GM12878 (cell line): ENCODE data around the gene FGR. TPM values are rescaled to one million over a fixed set of nuclear protein-coding genes. Genes with fewer than 3 reads are reported as not detected.

Experiments used
- ATAC-seq: fragments of 200-7000 bp; cut with Tn5 transposase; 3 replicates; pipeline ENCODE4 v1.9.1; 2020; ENCODE audit warnings: mild to moderate bottlenecking, moderate library complexity
- BruUV-seq: library from RNA; stranded (reverse); fragments of 400-500 nt; replicated peaks from 2 replicates; lab custom pipeline; 2021; lab: Mats Ljungman, UMichigan
- CTCF ChIA-PET: fragments of 300-600 bp; sonication (Branson Sonifier 250); formaldehyde crosslinking; extraction: SDS; loops from one replicate; lab custom pipeline; 2021; ENCODE audit warnings: inconsistent platforms; lab: Yijun Ruan, JAX
- POLR2A ChIA-PET: fragments of 350-600 bp; formaldehyde crosslinking; extraction: SDS; loops from one replicate; lab custom pipeline; 2021; ENCODE audit warnings: inconsistent platforms; lab: Charles Lee
- RAD21 ChIA-PET: fragments of 300-600 bp; sonication (Branson Sonifier 250); formaldehyde crosslinking; loops from one replicate; lab custom pipeline; 2023; ENCODE audit warnings: antibody characterized with exemption; ENCODE audit not compliant: unreplicated experiment; lab: Charles Lee
- SMC1A ChIA-PET: fragments of 300-600 bp; sonication (Branson Sonifier 250); formaldehyde crosslinking; loops from one replicate; lab custom pipeline; 2023; ENCODE audit not compliant: unreplicated experiment, uncharacterized antibody; lab: Charles Lee
- DNase-seq: peaks from one replicate; pipeline ENCODE4 v3.0.0-alpha.2; 2011; ENCODE audit warnings: low read depth, low spot score
- FAIRE-seq: peaks from 3 replicates; lab custom pipeline; 2011; peaks lifted over from hg19 to GRCh38; lab: Jason Lieb, UNC
- H2AFZ ChIP-seq: 2 replicates; pipeline ENCODE4 v1.6.0; 2011; ENCODE audit warnings: low read depth, low read length, control low read depth; ENCODE audit not compliant: control insufficient read depth
- H3K27ac ChIP-seq: 2 replicates; pipeline ENCODE4 v1.5.1; 2011; ENCODE audit warnings: control low read depth; ENCODE audit not compliant: control insufficient read depth, insufficient read depth
- H3K27me3 ChIP-seq, 2 experiments: replicated peaks in 1 of 2; 2 replicates each; pipeline versions ENCODE4 v1.6.0 to v1.6.1; 2011; ENCODE audit warnings: low read length in 1 of 2; ENCODE audit not compliant: control insufficient read depth in 2 of 2, insufficient read depth in 2 of 2
- H3K36me3 ChIP-seq, 2 experiments: 2 replicates each; pipeline ENCODE4 v1.5.1; 2011; ENCODE audit warnings: low read length in 1 of 2; ENCODE audit not compliant: control insufficient read depth in 2 of 2, insufficient read depth in 2 of 2
- H3K4me1 ChIP-seq: 2 replicates; pipeline ENCODE4 v1.6.1; 2011; ENCODE audit warnings: mild to moderate bottlenecking, low read length, moderate library complexity, mixed read lengths; ENCODE audit not compliant: control insufficient read depth, insufficient read depth
- H3K4me2 ChIP-seq: 2 replicates; pipeline ENCODE4 v1.6.0; 2011; ENCODE audit warnings: control low read depth; ENCODE audit not compliant: control insufficient read depth, insufficient read depth
- H3K4me3 ChIP-seq: fragments of 200-600 bp; sonication (generic); 2 replicates; pipeline ENCODE4 v1.5.1; 2016
- H3K79me2 ChIP-seq: 2 replicates; pipeline ENCODE4 v1.6.0; 2011; ENCODE audit warnings: low read length; ENCODE audit not compliant: control insufficient read depth, insufficient read depth
- H3K9ac ChIP-seq: 2 replicates; pipeline ENCODE4 v1.8.0; 2011; ENCODE audit warnings: low read length, control low read depth, mixed read lengths; ENCODE audit not compliant: control insufficient read depth, insufficient read depth
- H3K9me3 ChIP-seq: replicated peaks from 3 replicates; pipeline ENCODE4 v1.5.1; 2011; ENCODE audit warnings: mild to moderate bottlenecking, low read length; ENCODE audit not compliant: control insufficient read depth, insufficient read depth
- H4K20me1 ChIP-seq: 2 replicates; pipeline ENCODE4 v1.6.0; 2011; ENCODE audit not compliant: control insufficient read depth, insufficient read depth
- BCLAF1 ChIP-seq: fragments of 450-650 bp; IDR thresholded peaks from 2 replicates; pipeline ENCODE4 v1.6.1; 2017; ENCODE audit warnings: antibody characterized with exemption, mild to moderate bottlenecking, moderate library complexity
- CEBPB ChIP-seq, 2 experiments: fragments of 150-350 bp in 1 of 2; IDR thresholded peaks; 2 replicates each; pipeline ENCODE4 v1.6.1; 2012 to 2014; ENCODE audit warnings: low read depth in 2 of 2, low read length in 2 of 2, borderline replicate concordance in 1 of 2, inconsistent platforms in 1 of 2
- CTCF ChIP-seq, 3 experiments: IDR thresholded peaks in 2 of 3; conservative IDR thresholded peaks in 1 of 3; 2 replicates each; pipeline ENCODE4 v1.5.1; 2011; ENCODE audit warnings: low read depth in 3 of 3, low read length in 3 of 3, mild to moderate bottlenecking in 3 of 3, control low read depth in 2 of 3, moderate library complexity in 2 of 3, inconsistent platforms in 1 of 3, mixed read lengths in 1 of 3; ENCODE audit not compliant: control insufficient read depth in 2 of 3, insufficient read depth in 1 of 3; ENCODE audit errors: extremely low read depth in 1 of 3
- PAX8 ChIP-seq: fragments of 450-650 bp; IDR thresholded peaks from 2 replicates; pipeline ENCODE4 v1.6.1; 2017; ENCODE audit warnings: mild to moderate bottlenecking, moderate library complexity
- POLR2A ChIP-seq: IDR thresholded peaks from 2 replicates; pipeline ENCODE4 v1.6.1; 2011; ENCODE audit warnings: low read depth, mild to moderate bottlenecking, low read length
- RAD21 ChIP-seq: IDR thresholded peaks from 2 replicates; pipeline ENCODE4 v1.6.1; 2011; ENCODE audit warnings: mild to moderate bottlenecking, low read depth, low read length, moderate library complexity; ENCODE audit not compliant: insufficient read depth
- ZNF622 ChIP-seq: fragments of 450-650 bp; IDR thresholded peaks from 2 replicates; pipeline ENCODE4 v1.6.1; 2017; ENCODE audit warnings: mild to moderate bottlenecking, inconsistent platforms
- WGBS: methylation state at CpG from one replicate; pipeline ENCODE4 v1.1.6; 2016; ENCODE audit warnings: low lambda C conversion rate; ENCODE audit not compliant: insufficient replicate concordance, insufficient coverage; ENCODE audit errors: missing lambda C conversion rate; 5-methylcytosine and 5-hydroxymethylcytosine counted together
- in situ Hi-C: fragments of 300-500 bp; cut with MboI; formaldehyde crosslinking; loops from 9 replicates; pipeline ENCODE4 v1.14.3; 2018; ENCODE audit warnings: mixed read lengths
- intact Hi-C: fragments of 100-400 bp; cut with micrococcal nuclease; formaldehyde crosslinking; loops from one replicate; pipeline ENCODE4 v1.14.2; 2022; ENCODE audit not compliant: unreplicated experiment
- polyA plus RNA-seq, 11 experiments: library from polyadenylated mRNA; depleted of rRNA in 4 of 11; unstranded in 6 of 11; stranded (reverse) in 5 of 11; fragments of >200 nt; fragmentation: Nextera tagmentation in 4 of 11; fragmentation: Illumina TruSeq in 1 of 11; extraction: Ambion mirVana in 4 of 11; extraction: Trizol in 1 of 11; gene quantifications; 1 replicate in 1 of 11; 2 replicates in 10 of 11; pipeline versions ENCODE4 v1.2.1 to v1.2.3, GENCODE V29; 2011 to 2016; ENCODE audit warnings: inconsistent platforms in 2 of 11, missing spikeins in 2 of 11, low read depth in 1 of 11
- total RNA-seq, 4 experiments: library from RNA; depleted of rRNA in 3 of 4; stranded (reverse); fragments of >200 nt in 3 of 4; fragmentation: Illumina TruSeq in 1 of 4; extraction: Trizol in 1 of 4; gene quantifications; 2 replicates each; pipeline versions ENCODE4 v1.2.1 to v1.2.3, GENCODE V29; 2013 to 2021

The FGR gene
- total and polyA plus RNA-seq, 10 of the 15 experiments (the other 5 are each of a cell fraction or from before 2014, with no cell fraction given), result 10.9 to 193 (median 74.7) TPM

GRCh38 chr1:27616441-27616840 is 18.5 kb downstream of the FGR start:
- ChIA-PET SMC1A (interaction anchor here (0.7 to 10.2 kb wide), 5 partner anchors 9 to 46 kb away, joined by 3 to 88 read pairs (median 9); no protein-coding TSS in a partner anchor), CTCF (interaction anchor here (0.7 to 5.9 kb wide), 6 partner anchors 9 to 46 kb away, joined by 3 to 40 read pairs (median 10); no protein-coding TSS in a partner anchor), RAD21 (interaction anchor here (1.1 to 4.6 kb wide), 5 partner anchors 9 to 46 kb away, joined by 3 to 43 read pairs (median 9); no protein-coding TSS in a partner anchor), POLR2A (interaction anchor here (0.6 to 1.5 kb wide), 3 partner anchors 14 to 46 kb away, joined by 3 to 5 read pairs (median 4); no protein-coding TSS in a partner anchor)
- no peak overlapping the region for H2AFZ ChIP-seq
- in situ Hi-C loops, result no loop called here
- H3K27me3 ChIP-seq, result no peaks in the 10 kb centered on the region
- no peak overlapping the region for H3K27ac ChIP-seq
- H3K9me3 ChIP-seq, result no peaks in the 10 kb centered on the region
- no peak for ATAC-seq
- H3K9ac ChIP-seq, result no peak overlapping the region
- FAIRE-seq, result no peak
- peaks cover 3% of the 10 kb centered on the region; the same call in 1 of the 2 replicates for H3K79me2 ChIP-seq
- H3K36me3 ChIP-seq, result peaks cover 31 to 40% of the 10 kb centered on the region in 2 experiments; a peak in 3 of 4 replicates
- TF ChIP-seq RAD21 (peak; percentile 10; the same call in 1 of the 2 replicates), PAX8 (no peak), BCLAF1 (no peak), CTCF (IDR thresholded peaks at IDR 0.05 in 2 of 3, conservative IDR thresholded peaks at IDR 0.05 in 1 of 3; ENCODE audit: control insufficient read depth in 2 of 3, extremely low read depth in 1 of 3, insufficient read depth in 1 of 3, low read depth in 3 of 3, low read length in 3 of 3) (peak; percentile 23 to 31 (median 29); a peak in 4 of 6 replicates), CEBPB (IDR thresholded peaks at IDR 0.05; ENCODE audit: borderline replicate concordance in 1 of 2, low read depth in 2 of 2, low read length in 2 of 2) (no peak), POLR2A (peak; percentile 38; the same call in 1 of the 2 replicates), ZNF622 (no peak)
- WGBS, result 85% methylated on average over 2 of the region's 2 CpGs
- no peak for DNase-seq
- H3K4me2 ChIP-seq, result no peak overlapping the region
- no peaks in the 10 kb centered on the region for H4K20me1 ChIP-seq
- intact Hi-C loops, result no loop called here
- no TSS peak for BruUV-seq
- peaks cover 18% of the 10 kb centered on the region for H3K4me1 ChIP-seq
- no peak overlapping the region for H3K4me3 ChIP-seq
